ENCODE measurements around the gene CD74. TPM values are rescaled to one million over a fixed set of nuclear protein-coding genes. Genes with fewer than 3 reads are reported as not detected.
"Not testable (repeated sequence)": the region's sequence is repeated elsewhere in the genome, so short reads cannot be mapped to it uniquely, and the experiment has no call there.

CD74 gene
- total RNA-seq, 1 donor: 3.0 TPM

GRCh38 chr5:150419630-150420270 is 7.0 kb upstream of the CD74 start:
- TF ChIP-seq CTCF (IDR thresholded peaks at IDR 0.05; ENCODE audit: insufficient read depth, low read depth, low read length): no peak
- DNase-seq (ENCODE audit: low read depth): no peak
- no peak overlapping the region for H3K4me3 ChIP-seq (ENCODE audit: low read depth, low read length)

GRCh38 chr5:150413902-150414790 is 1.4 kb upstream of the CD74 start:
- DNase-seq (ENCODE audit: low read depth); H3K4me3 ChIP-seq (ENCODE audit: low read depth, low read length): not testable (repeated sequence)

GRCh38 chr5:150413176-150413901 is 629 bp upstream of the CD74 start:
- no peak overlapping the region for H3K4me3 ChIP-seq (ENCODE audit: low read depth, low read length)
- no peak for DNase-seq (ENCODE audit: low read depth)
- no peak for TF ChIP-seq CTCF (IDR thresholded peaks at IDR 0.05; ENCODE audit: insufficient read depth, low read depth, low read length)

GRCh38 chr5:150411245-150411979 is 1.3 kb downstream of the CD74 start:
- no peak overlapping the region for H3K4me3 ChIP-seq (ENCODE audit: low read depth, low read length)
- DNase-seq (ENCODE audit: low read depth): no peak
- no peak for TF ChIP-seq CTCF (IDR thresholded peaks at IDR 0.05; ENCODE audit: insufficient read depth, low read depth, low read length)

GRCh38 chr5:150410524-150411244 is 2.0 kb downstream of the CD74 start:
- no peak for TF ChIP-seq CTCF (IDR thresholded peaks at IDR 0.05; ENCODE audit: insufficient read depth, low read depth, low read length)
- DNase-seq (ENCODE audit: low read depth): peak; percentile 76
- H3K4me3 ChIP-seq (ENCODE audit: low read depth, low read length): no peak overlapping the region

GRCh38 chr5:150409638-150410523 is 2.8 kb downstream of the CD74 start:
- DNase-seq (ENCODE audit: low read depth): peak; percentile 87
- no peak overlapping the region for H3K4me3 ChIP-seq (ENCODE audit: low read depth, low read length)
- TF ChIP-seq CTCF (IDR thresholded peaks at IDR 0.05; ENCODE audit: insufficient read depth, low read depth, low read length): no peak

All from fibroblast of villous mesenchyme (primary cell).